Fibroblast of lung (primary cell): Measurements from ENCODE around the gene TAB2. TPM values are rescaled to one million over a fixed set of nuclear protein-coding genes. Genes with fewer than 3 reads are reported as not detected.
"Not testable (repeated sequence)": the region's sequence is repeated elsewhere in the genome, so short reads cannot be mapped to it uniquely, and the experiment has no call there.

Source experiments
- DNase-seq, 2 donors: peaks; one replicate each; pipeline versions ENCODE4 v3.0.0 to v3.0.0-alpha.2; 2010; ENCODE audit warnings: low read depth in 2 of 2
- H2AFZ ChIP-seq: 2 replicates; pipeline ENCODE4 v1.5.1; 2012; ENCODE audit warnings: low read length, control low read depth, inconsistent platforms
- H3K27ac ChIP-seq: 2 replicates; pipeline ENCODE4 v1.5.1; 2011; ENCODE audit warnings: low read length, control low read depth; ENCODE audit not compliant: insufficient read depth
- H3K27me3 ChIP-seq: 2 replicates; pipeline ENCODE4 v1.5.1; 2011; ENCODE audit warnings: mild to moderate bottlenecking, low read length; ENCODE audit not compliant: control insufficient read depth, insufficient read depth
- H3K36me3 ChIP-seq: 2 replicates; pipeline ENCODE4 v1.5.1; 2011; ENCODE audit warnings: low read length; ENCODE audit not compliant: control insufficient read depth, insufficient read depth
- H3K4me1 ChIP-seq: 2 replicates; pipeline ENCODE4 v1.5.1; 2011; ENCODE audit warnings: low read length; ENCODE audit not compliant: control insufficient read depth, insufficient read depth; ENCODE audit errors: extremely low read depth
- H3K4me2 ChIP-seq: 2 replicates; pipeline ENCODE4 v1.5.1; 2011; ENCODE audit warnings: low read length, control low read depth; ENCODE audit not compliant: insufficient read depth; ENCODE audit errors: extremely low read depth
- H3K4me3 ChIP-seq, 4 experiments: fragments of 200-600 bp in 1 of 4; sonication (generic) in 1 of 4; replicated peaks in 1 of 4; 2 replicates each; pipeline ENCODE4 v1.5.1; 2011 to 2016; ENCODE audit warnings: low read length in 4 of 4, low read depth in 3 of 4, mild to moderate bottlenecking in 3 of 4, control low read depth in 2 of 4, inconsistent platforms in 1 of 4, mixed read lengths in 1 of 4; ENCODE audit not compliant: insufficient read depth in 1 of 4; ENCODE audit errors: control extremely low read depth in 1 of 4
- H3K79me2 ChIP-seq: 2 replicates; pipeline ENCODE4 v1.5.1; 2012; ENCODE audit warnings: mild to moderate bottlenecking, low read length, inconsistent platforms; ENCODE audit not compliant: control insufficient read depth, insufficient read depth
- H3K9ac ChIP-seq: 2 replicates; pipeline ENCODE4 v1.5.1; 2011; ENCODE audit warnings: mild to moderate bottlenecking, low read length, control low read depth; ENCODE audit not compliant: insufficient read depth
- H3K9me3 ChIP-seq: 2 replicates; pipeline ENCODE4 v1.5.1; 2012; ENCODE audit warnings: low read depth, low read length; ENCODE audit not compliant: control insufficient read depth, insufficient read depth
- H4K20me1 ChIP-seq: 2 replicates; pipeline ENCODE4 v1.5.1; 2011; ENCODE audit warnings: low read length; ENCODE audit not compliant: control insufficient read depth, insufficient read depth; ENCODE audit errors: extremely low read depth
- CTCF ChIP-seq, 2 donors: IDR thresholded peaks in 1 of 2; conservative IDR thresholded peaks in 1 of 2; 1 replicate in 1 of 2; 2 replicates in 1 of 2; pipeline ENCODE4 v1.5.1; 2011 to 2012; ENCODE audit warnings: low read length in 2 of 2, control low read depth in 1 of 2, inconsistent platforms in 1 of 2, low read depth in 1 of 2, mild to moderate bottlenecking in 1 of 2
- EZH2 ChIP-seq: IDR thresholded peaks from 2 replicates; pipeline ENCODE4 v1.5.1; 2012; ENCODE audit warnings: low read length, control low read depth, mild to moderate bottlenecking; ENCODE audit errors: missing control alignments
- polyA plus RNA-seq, 2 donors: library from polyadenylated mRNA; depleted of rRNA in 1 of 2; stranded (reverse) in 1 of 2; unstranded in 1 of 2; fragments of >200 nt; gene quantifications; 2 replicates each; pipeline ENCODE4 v1.2.1, GENCODE V29; 2011 to 2012; ENCODE audit warnings: missing spikeins in 1 of 2
- total RNA-seq: library from RNA; depleted of rRNA; stranded (reverse); fragments of >200 nt; gene quantifications from 2 replicates; pipeline ENCODE4 v1.2.1, GENCODE V29; 2014

TAB2 gene
- total and polyA plus RNA-seq, 2 donors (not counting 1 experiment from before 2014, with no cell fraction given), result 27.2 to 49.7 TPM

GRCh38 chr6:149316740-149317643 is 520 bp upstream of the TAB2 start:
- peak overlapping the region; percentile 89 for H3K27ac ChIP-seq
- peak in 1 of 2 donors; percentile 14 for TF ChIP-seq CTCF (conservative IDR thresholded peaks at IDR 0.05 in 1 of 2, IDR thresholded peaks at IDR 0.05 in 1 of 2; ENCODE audit: low read depth in 1 of 2, low read length in 2 of 2)
- TF ChIP-seq EZH2, result no peak
- H3K4me1 ChIP-seq, result peaks cover 6% of the 10 kb centered on the region
- H3K79me2 ChIP-seq, result peaks cover 41% of the 10 kb centered on the region
- H3K4me3 ChIP-seq, result peak overlapping the region; percentile 87 to 92 (median 89)
- H3K9me3 ChIP-seq, result no peaks in the 10 kb centered on the region
- peak overlapping the region; percentile 92 for H3K9ac ChIP-seq
- peaks cover 5% of the 10 kb centered on the region for H4K20me1 ChIP-seq
- no peaks in the 10 kb centered on the region for H3K27me3 ChIP-seq
- peak overlapping the region; percentile 72 for H3K4me2 ChIP-seq
- peak; percentile 91 for DNase-seq
- no peaks in the 10 kb centered on the region for H3K36me3 ChIP-seq
- H2AFZ ChIP-seq, result peak overlapping the region; percentile 77

GRCh38 chr6:149318581-149319286 is 1.2 kb downstream of the TAB2 start:
- Histone ChIP-seq H3K4me2 (peak overlapping the region; percentile 95), H4K20me1 (peaks cover 9% of the 10 kb centered on the region), H3K4me1 (peaks cover 6% of the 10 kb centered on the region), H3K4me3 (peak overlapping the region; percentile 76 to 87 (median 82)), H3K36me3 (no peaks in the 10 kb centered on the region), H3K9ac (peak overlapping the region; percentile 69), H2AFZ (no peak overlapping the region), H3K9me3 (no peaks in the 10 kb centered on the region), H3K79me2 (peaks cover 57% of the 10 kb centered on the region), H3K27me3 (no peaks in the 10 kb centered on the region), H3K27ac (peak overlapping the region; percentile 41)
- TF ChIP-seq CTCF (conservative IDR thresholded peaks at IDR 0.05 in 1 of 2, IDR thresholded peaks at IDR 0.05 in 1 of 2; ENCODE audit: low read depth in 1 of 2, low read length in 2 of 2) (no peak), EZH2 (no peak)
- peak in 1 of 2 donors; percentile 39 for DNase-seq

- Histone ChIP-seq H2AFZ (no peak overlapping the region), H3K4me1 (peaks cover 6% of the 10 kb centered on the region), H4K20me1 (peaks cover 10% of the 10 kb centered on the region), H3K79me2 (peaks cover 63% of the 10 kb centered on the region), H3K36me3 (no peaks in the 10 kb centered on the region), H3K4me3 (peak overlapping the region; percentile 76 to 87 (median 82)), H3K9ac (no peak overlapping the region), H3K27ac (peak overlapping the region; percentile 41), H3K9me3 (no peaks in the 10 kb centered on the region), H3K27me3 (no peaks in the 10 kb centered on the region), H3K4me2 (peak overlapping the region; percentile 95)
- TF ChIP-seq CTCF (conservative IDR thresholded peaks at IDR 0.05 in 1 of 2, IDR thresholded peaks at IDR 0.05 in 1 of 2; ENCODE audit: low read depth in 1 of 2, low read length in 2 of 2) (no peak), EZH2 (no peak)
- DNase-seq, result no peak
Measured at GRCh38 chr6:149319422-149319821, 1.9 kb downstream of the TAB2 start.

GRCh38 chr6:149320016-149320415 is 2.5 kb downstream of the TAB2 start:
- H3K36me3 ChIP-seq, H3K9me3 ChIP-seq, H3K4me1 ChIP-seq, DNase-seq, H3K27ac ChIP-seq, H2AFZ ChIP-seq, H3K27me3 ChIP-seq, H3K9ac ChIP-seq: not testable (repeated sequence)
- H4K20me1 ChIP-seq, result peaks cover 11% of the 10 kb centered on the region
- H3K4me2 ChIP-seq, result peak overlapping the region; percentile 95
- H3K79me2 ChIP-seq, result peaks cover 68% of the 10 kb centered on the region
- peak overlapping the region; percentile 76 to 87 (median 82) for H3K4me3 ChIP-seq
